NK-92 (cell line): ENCODE results near the gene NXPH4.

Experiments used
- DNase-seq: peaks from one replicate; lab custom pipeline; 2025; ENCODE audit not compliant: unreplicated experiment; lab: John Stamatoyannopoulos, UW

Gene NXPH4

DNA sequence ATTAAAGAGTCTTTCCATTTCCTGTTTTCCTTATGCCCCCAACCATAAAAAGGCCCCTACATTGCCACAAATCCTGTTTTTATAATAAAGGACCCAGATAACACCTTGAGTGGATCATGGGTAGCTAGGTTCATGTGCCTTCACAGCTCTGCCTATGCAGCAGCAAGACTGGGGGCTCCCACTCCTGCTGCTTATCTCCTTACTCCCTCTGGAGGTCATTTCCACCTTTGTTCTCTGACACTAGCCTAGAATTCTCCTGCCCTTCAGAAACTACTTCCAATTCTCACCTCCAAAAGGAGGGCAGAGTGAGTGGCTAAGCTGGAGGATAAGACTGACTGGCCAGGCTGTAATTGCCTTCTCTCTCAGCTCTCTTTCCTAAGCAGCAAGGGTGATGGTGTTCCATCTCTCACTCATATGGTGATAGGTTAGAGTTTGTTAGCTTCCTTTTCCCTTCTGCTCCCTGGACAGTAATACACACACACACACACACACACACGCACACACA lies 54.4 kb downstream of the NXPH4 start:
- no peak for DNase-seq

DNA sequence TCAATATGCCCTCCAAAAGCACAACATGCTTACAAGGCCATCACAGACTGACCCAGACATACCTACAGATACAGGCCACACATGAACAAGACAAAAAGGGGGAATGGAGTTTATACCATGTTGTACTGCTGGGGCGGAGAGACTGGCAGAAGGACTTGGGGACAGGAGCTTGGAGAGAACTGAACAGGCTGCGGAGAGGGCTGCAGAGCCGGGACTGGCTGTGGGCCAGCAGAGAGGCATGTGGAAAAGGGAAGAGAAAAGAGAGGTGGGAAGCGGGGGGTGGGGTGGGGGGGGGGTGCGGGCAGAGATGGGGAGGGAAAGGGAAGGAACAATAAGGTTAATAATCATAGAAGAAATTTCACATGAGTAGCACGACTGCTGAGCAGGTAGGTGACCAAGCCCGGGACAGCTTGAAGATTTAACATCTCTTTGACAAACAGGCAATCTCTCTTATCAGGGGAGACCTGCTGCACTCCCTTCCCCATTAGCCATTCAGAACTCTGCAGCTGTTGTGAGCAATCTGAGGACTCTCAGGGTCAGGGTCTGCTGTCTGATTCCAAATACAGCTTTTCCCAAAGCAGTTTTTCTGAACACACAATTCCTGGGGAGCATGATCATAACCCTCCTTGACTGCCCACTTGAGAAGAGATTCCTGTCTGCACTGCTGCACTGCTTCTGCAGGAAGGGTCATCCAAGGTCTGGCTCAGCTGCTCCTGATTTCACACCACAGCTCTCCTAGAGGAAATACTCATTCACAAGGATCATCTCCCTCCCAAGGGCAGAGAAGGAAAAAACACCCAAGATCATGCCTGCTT lies 56.0 kb downstream of the NXPH4 start:
- no peak for DNase-seq

DNA sequence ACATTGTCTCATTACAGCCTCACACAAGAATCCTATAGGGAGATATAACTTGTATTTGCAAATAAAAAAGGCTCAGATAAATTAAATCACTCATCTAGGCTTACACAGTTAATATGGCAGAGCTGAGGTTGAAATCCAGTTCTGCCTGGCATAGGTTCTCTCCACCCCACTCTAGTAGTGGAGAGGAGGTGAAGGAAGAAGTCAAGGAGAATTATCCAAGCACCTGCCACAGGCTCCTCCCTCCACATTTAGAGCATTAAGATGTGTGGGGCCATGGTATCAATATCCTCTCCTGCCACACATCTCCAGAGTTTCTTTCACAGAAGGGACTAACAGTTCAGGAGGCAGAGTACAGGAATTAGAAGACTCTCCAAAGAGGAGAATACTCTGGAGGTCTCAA lies 56.9 kb downstream of the NXPH4 start:
- DNase-seq = no peak
